Mucosa of descending colon (tissue), 3 donors: ENCODE measurements around the gene IDH3B. TPM values are rescaled to one million over a fixed set of nuclear protein-coding genes. Genes with fewer than 3 reads are reported as not detected.

Source experiments
- ATAC-seq: fragments of 200-7000 bp; cut with Tn5 transposase; one replicate; pipeline ENCODE4 v1.9.1; 2020; ENCODE audit warnings: mild to moderate bottlenecking, moderate library complexity
- DNase-seq, 3 donors: peaks; one replicate each; pipeline ENCODE4 v3.0.0-alpha.2; 2020
- H3K36me3 ChIP-seq: fragments of 200-600 bp; one replicate; pipeline ENCODE4 v1.8.0; 2021; ENCODE audit warnings: low read depth, mild to moderate bottlenecking
- H3K4me1 ChIP-seq: fragments of 200-600 bp; one replicate; pipeline ENCODE4 v1.8.0; 2021; ENCODE audit warnings: low read depth, mild to moderate bottlenecking
- H3K4me3 ChIP-seq: fragments of 200-600 bp; one replicate; pipeline ENCODE4 v1.8.0; 2021; ENCODE audit warnings: mild to moderate bottlenecking
- H3K9me3 ChIP-seq: fragments of 200-600 bp; one replicate; pipeline ENCODE4 v1.8.0; 2021; ENCODE audit warnings: mild to moderate bottlenecking
- intact Hi-C, 2 donors: fragments of 100-400 bp; cut with DNase I in 1 of 2; cut with micrococcal nuclease in 1 of 2; formaldehyde crosslinking; loops; one replicate each; pipeline versions ENCODE4 v1.11.0 to v1.11.1; 2022; cut with DNase I, micrococcal nuclease
- total RNA-seq, 3 donors: library from RNA; stranded (reverse); fragmentation: NEBNext Ultra II Directional in 2 of 3; extraction: Animal tissue kit (Norgen Biotek cat#: 25700) in 2 of 3; gene quantifications; one replicate each; pipeline versions ENCODE4 v1.2.1 to v1.2.4, GENCODE V29; 2021 to 2023
- TF ChIP-seq, protein P1 (sequence below): fragments of 200-600 bp; IDR thresholded peaks from one replicate; pipeline ENCODE4 v1.8.0; 2022; ENCODE audit warnings: antibody characterized with exemption, mild to moderate bottlenecking
- donor health status: DM: no; HTN: no; CAD: no; lungs with moderate emphysema.
- donor health status: DM: no; HTN: no; CAD: no.
- donor health status: DM: no; HTN: yes; CAD: no.

IDH3B gene
- total RNA-seq, 3 donors from 2014 or later = 112 to 128 (median 123) TPM

DNA sequence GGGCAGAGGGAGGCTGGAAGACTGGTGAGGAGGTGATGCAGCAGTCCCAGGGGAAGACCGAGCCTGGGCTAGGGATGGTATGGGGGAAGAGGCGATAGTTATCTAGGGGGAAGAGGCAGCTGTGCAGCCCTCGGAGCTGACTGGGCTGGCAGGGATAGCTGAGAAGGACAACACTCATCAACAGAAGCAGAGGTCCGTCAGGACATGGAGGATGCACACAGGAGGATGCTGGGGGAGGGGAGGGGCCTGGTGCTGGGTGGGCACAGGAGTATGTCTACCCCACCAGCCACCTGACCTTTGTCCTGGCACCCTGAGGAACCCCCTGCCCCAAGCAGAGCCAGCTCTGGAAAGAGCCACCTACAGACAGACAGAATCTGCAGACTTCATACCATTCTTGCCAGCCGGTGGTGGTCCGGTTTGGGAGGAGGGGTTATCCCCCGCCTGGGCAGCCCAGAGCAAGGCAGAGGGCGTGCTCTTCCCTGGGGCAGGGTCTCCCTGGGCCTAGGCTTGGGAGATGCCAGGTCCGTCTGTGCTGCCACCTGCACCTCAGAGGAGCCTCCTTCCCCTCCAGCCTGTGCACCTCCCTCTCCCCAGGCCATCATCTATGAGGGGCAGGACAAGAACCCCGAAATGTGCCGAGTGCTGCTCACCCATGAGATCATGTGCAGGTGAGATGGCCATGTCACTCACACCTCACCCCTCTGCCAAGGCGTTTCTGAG lies 43.5 kb upstream of the IDH3B start:
- Histone ChIP-seq H3K4me3 (no peak overlapping the region), H3K4me1 (no peaks in the 10 kb centered on the region), H3K9me3 (no peaks in the 10 kb centered on the region), H3K36me3 (no peaks in the 10 kb centered on the region)
- TF ChIP-seq, protein P1, sequence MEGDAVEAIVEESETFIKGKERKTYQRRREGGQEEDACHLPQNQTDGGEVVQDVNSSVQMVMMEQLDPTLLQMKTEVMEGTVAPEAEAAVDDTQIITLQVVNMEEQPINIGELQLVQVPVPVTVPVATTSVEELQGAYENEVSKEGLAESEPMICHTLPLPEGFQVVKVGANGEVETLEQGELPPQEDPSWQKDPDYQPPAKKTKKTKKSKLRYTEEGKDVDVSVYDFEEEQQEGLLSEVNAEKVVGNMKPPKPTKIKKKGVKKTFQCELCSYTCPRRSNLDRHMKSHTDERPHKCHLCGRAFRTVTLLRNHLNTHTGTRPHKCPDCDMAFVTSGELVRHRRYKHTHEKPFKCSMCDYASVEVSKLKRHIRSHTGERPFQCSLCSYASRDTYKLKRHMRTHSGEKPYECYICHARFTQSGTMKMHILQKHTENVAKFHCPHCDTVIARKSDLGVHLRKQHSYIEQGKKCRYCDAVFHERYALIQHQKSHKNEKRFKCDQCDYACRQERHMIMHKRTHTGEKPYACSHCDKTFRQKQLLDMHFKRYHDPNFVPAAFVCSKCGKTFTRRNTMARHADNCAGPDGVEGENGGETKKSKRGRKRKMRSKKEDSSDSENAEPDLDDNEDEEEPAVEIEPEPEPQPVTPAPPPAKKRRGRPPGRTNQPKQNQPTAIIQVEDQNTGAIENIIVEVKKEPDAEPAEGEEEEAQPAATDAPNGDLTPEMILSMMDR = no peak
- DNase-seq = no peak
- ATAC-seq = no peak
- intact Hi-C loops = no loop called here

DNA sequence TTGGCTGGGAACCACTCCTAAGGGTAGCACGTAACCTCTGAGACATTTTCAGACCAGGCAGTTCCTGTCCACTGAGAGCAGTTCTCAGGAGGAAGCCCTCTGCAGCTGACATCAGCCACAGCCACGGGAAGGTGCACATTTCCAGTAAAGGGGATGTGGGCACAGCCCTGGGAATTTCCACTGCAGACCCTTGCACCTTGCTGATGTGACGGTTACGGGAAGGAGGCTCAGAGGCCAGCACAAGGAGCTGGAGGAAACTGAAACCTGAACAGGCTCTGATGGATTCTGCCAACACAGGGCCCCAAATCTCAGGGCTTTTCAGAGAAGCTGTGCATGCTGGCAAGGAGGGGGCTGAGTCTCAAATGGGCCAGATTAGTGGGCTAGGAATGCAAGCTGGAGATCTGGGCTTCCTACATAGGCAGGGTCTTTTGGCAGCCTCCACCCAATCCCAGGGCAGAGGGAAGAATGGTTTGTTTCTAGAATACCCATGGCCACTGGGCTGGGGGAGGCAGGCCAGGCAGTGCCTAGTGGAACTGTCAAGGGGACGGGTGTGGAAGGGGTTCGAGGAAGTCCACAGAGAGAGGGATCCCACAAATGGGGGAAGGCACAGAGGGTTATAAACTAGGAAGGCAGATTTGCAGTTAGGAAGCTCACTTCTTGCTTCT lies 42.8 kb upstream of the IDH3B start:
- no peak overlapping the region for H3K4me3 ChIP-seq
- no peaks in the 10 kb centered on the region for H3K4me1 ChIP-seq
- TF ChIP-seq, protein P1 = no peak
- DNase-seq (no peak), ATAC-seq (no peak)
- no peaks in the 10 kb centered on the region for H3K9me3 ChIP-seq
- H3K36me3 ChIP-seq = no peaks in the 10 kb centered on the region
- intact Hi-C loops = no loop called here

DNA sequence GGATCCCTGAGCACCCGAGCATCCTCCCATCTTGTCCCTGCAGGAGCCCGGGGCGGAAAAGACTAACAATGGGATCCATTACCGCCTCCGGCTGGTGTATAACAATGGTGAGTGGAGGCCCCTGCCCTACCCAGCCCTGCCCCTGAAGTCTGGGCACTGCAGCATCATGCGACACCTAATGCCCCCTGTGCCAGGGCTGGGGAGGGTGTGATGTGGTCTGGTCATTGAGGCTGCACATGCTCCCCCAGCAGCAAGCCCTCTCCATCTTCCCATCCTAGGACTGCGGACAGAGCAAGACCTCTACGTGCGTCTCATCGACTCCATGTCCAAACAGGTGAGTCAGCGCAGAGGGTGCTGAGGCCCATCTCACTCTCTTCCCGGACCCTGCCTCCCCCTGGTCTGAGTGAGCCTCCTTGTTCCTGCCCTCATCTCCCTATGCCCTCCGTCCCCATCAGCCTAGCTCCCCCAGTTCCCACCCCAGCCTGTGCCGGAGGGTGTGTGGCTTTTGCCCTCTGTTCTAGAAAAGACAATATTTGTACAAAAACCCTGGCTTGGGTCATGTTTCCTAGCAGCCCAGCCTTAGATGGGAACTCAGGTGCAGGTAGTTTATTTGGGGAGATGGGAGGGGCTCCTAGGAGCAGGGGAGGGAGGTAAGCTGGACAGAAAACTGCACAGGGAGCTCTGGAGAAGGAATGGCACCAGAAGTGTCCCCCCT lies 42.1 kb upstream of the IDH3B start:
- no peak overlapping the region for H3K4me3 ChIP-seq
- intact Hi-C loops = no loop called here
- DNase-seq (no peak), ATAC-seq (no peak)
- H3K4me1 ChIP-seq = no peaks in the 10 kb centered on the region
- TF ChIP-seq, protein P1 = no peak
- no peaks in the 10 kb centered on the region for H3K9me3 ChIP-seq
- H3K36me3 ChIP-seq = no peaks in the 10 kb centered on the region

DNA sequence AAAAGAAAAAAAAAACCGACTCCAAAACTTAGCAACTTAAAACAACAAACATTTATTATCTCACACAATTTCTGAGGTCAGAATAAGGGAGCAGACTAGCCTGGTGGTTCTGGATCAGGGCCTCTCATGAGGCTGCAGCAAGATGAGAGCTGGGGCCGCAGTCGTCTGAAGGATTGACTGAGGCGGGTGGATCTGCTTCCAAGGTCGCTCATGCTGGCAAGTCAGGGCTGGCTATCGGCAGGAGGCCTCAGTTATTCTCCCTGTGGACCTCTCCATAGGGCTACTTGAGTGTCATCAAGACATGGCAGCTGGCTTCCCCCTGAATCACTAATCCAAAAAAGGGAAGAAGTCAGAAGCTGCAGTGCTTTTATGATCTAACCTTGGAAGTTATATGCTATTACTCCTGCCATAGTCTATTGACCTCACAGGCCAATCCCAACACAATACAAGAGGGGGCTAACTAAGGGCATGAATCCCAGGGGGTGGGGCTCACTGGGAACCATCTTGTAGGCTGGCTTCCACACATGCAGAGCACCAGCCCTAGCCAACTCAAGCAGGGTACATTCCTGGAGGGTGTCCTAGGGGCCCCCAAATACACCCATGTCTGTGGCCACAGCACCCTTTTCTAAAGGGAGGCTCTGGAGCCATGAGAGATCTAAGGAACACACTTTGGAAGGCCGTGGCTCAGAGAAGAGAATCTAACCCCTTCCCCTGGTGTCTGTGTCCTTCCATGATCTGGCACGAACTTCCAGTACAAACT lies 39.9 kb upstream of the IDH3B start:
- intact Hi-C loops = no loop called here
- H3K36me3 ChIP-seq = no peaks in the 10 kb centered on the region
- ATAC-seq (no peak), DNase-seq (no peak)
- no peak overlapping the region for H3K4me3 ChIP-seq
- TF ChIP-seq, protein P1 = no peak
- H3K9me3 ChIP-seq = no peaks in the 10 kb centered on the region
- H3K4me1 ChIP-seq = no peaks in the 10 kb centered on the region

DNA sequence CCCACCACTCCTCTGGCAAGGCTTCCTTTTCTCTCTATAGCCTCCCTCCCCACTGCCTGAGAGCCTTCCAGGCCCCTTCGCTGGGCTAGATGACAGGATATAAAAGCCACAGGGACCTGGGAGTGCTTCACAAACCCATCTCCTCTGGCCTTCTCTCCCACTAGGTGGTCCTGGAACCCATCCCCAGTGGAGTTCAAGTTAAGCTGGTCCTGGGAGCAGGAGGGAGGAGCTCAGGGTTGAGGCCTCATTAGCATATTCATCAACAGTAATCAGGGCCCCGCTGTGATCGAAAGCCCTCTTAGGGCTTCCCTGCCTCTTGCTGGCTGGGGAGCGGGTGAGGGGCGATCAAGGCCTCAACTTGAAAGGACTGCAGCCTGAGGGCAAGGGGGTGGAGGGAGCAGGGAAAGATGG lies 37.7 kb upstream of the IDH3B start:
- Histone ChIP-seq H3K36me3 (no peaks in the 10 kb centered on the region), H3K9me3 (no peaks in the 10 kb centered on the region), H3K4me3 (no peak overlapping the region), H3K4me1 (no peaks in the 10 kb centered on the region)
- ATAC-seq (no peak), DNase-seq (no peak)
- TF ChIP-seq, protein P1 = no peak
- intact Hi-C loops = no loop called here
